ENCODE measurements around the gene UGT1A5. TPM values are rescaled to one million over a fixed set of nuclear protein-coding genes. Genes with fewer than 3 reads are reported as not detected.
"Not testable (repeated sequence)": the region's sequence is repeated elsewhere in the genome, so short reads cannot be mapped to it uniquely, and the experiment has no call there.

UGT1A5 gene
- polyA plus RNA-seq, 1 donor (not counting 4 experiments of a cell fraction or from before 2014, with no cell fraction given): 1.3 TPM

DNA sequence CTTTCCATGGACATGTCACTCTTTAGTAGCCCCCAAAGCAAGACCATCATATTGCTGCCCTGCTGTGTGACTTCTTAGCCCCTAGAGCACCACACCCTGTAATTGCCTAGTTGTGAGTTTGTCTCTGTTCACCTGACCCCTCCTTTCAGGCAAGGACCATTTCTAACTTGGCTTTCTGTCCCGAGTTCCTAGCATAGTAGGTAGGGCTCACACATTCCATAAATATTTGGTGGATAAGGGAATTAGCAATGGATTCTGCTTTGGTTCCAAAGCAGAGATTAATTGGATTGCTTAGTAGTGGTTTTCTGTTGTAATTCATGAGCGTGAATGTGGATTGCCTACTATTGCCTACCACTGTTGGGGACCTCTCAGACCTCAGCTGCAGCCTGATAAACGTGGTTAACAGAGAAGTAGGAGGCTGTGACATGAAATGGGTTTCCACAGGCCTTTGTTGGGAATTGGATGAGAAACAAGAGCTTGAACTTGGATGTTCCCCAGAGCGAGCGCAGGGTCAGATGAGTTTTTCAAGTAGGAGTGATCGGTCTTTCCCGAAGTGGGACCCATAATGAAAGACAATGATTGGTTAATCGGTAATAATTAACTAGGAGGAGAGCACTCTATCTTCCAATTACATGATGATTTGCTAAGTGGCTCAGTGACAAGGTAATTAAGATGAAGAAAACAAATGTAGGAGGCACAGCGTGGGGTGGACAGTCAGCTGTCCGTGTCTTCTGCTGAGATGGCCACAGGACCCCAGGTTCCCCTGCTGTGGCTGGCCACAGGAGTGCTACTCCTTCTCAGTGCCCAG is 34.0 kb downstream of the UGT1A5 start:
- FAIRE-seq: peak; percentile 13

GRCh38 chr2:233747283-233747544 is 34.5 kb downstream of the UGT1A5 start:
- no peak overlapping the region for H3K4me3 ChIP-seq (ENCODE audit: control insufficient read depth in 2 of 3, extremely low read depth in 1 of 3, insufficient read depth in 2 of 3, low read depth in 1 of 3, low read length in 3 of 3)
- H3K4me1 ChIP-seq (ENCODE audit: control insufficient read depth, extremely low read depth, insufficient read depth, low read length): no peaks in the 10 kb centered on the region
- peaks cover 1 to 3% of the 10 kb centered on the region in 2 experiments for H3K36me3 ChIP-seq (ENCODE audit: control insufficient read depth in 2 of 2, extremely low read depth in 1 of 2, insufficient read depth in 2 of 2, low read length in 2 of 2)
- no peak overlapping the region for H2AFZ ChIP-seq (ENCODE audit: control insufficient read depth, low read length)
- dilution Hi-C loops (cut with MboI; ENCODE audit: extremely low pct_ligation_motif_present, low sequenced_read_pairs): no loop called here
- H3K4me2 ChIP-seq (ENCODE audit: control insufficient read depth, extremely low read depth, insufficient read depth, low read depth, low read length): no peak overlapping the region
- H3K9me3 ChIP-seq (ENCODE audit: control insufficient read depth, low read depth, low read length): no peaks in the 10 kb centered on the region
- no peaks in the 10 kb centered on the region for H3K9me1 ChIP-seq (ENCODE audit: control insufficient read depth, extremely low read depth, insufficient read depth, low read length)
- DNase-seq (ENCODE audit: low read depth, low spot score): no peak
- H3K9ac ChIP-seq (ENCODE audit: control insufficient read depth, extremely low read depth, insufficient read depth, low read length): no peak overlapping the region
- H3K79me2 ChIP-seq (ENCODE audit: control insufficient read depth, insufficient read depth, low read length): peaks cover 9% of the 10 kb centered on the region
- TF ChIP-seq EZH2 (IDR thresholded peaks at IDR 0.05; ENCODE audit: low read length): no peak
- no peak for TF ChIP-seq CTCF (optimal IDR thresholded peaks at IDR 0.05 in 1 of 3, IDR thresholded peaks at IDR 0.05 in 1 of 3, conservative IDR thresholded peaks at IDR 0.05 in 1 of 3; ENCODE audit: extremely low read depth in 1 of 3, insufficient read depth in 2 of 3, low read length in 3 of 3)
- no peaks in the 10 kb centered on the region for H4K20me1 ChIP-seq (ENCODE audit: control insufficient read depth, extremely low read depth, insufficient read depth, low read length)
- no peaks in the 10 kb centered on the region for H3K27me3 ChIP-seq (ENCODE audit: control insufficient read depth, extremely low read depth, insufficient read depth, low read length)
- H3K27ac ChIP-seq (ENCODE audit: control insufficient read depth, insufficient read depth, low read length): no peak overlapping the region
- peak; percentile 26 for FAIRE-seq

More for the DNA sequence above, 34.0 kb downstream of the UGT1A5 start:
- H3K27ac ChIP-seq (ENCODE audit: control insufficient read depth, insufficient read depth, low read length): no peak overlapping the region
- H3K79me2 ChIP-seq (ENCODE audit: control insufficient read depth, insufficient read depth, low read length): peaks cover 9% of the 10 kb centered on the region
- DNase-seq (ENCODE audit: low read depth, low spot score): no peak
- dilution Hi-C loops (cut with MboI; ENCODE audit: extremely low pct_ligation_motif_present, low sequenced_read_pairs): no loop called here
- H3K9ac ChIP-seq (ENCODE audit: control insufficient read depth, extremely low read depth, insufficient read depth, low read length): no peak overlapping the region
- no peaks in the 10 kb centered on the region for H3K4me1 ChIP-seq (ENCODE audit: control insufficient read depth, extremely low read depth, insufficient read depth, low read length)
- TF ChIP-seq EZH2 (IDR thresholded peaks at IDR 0.05; ENCODE audit: low read length) (no peak), CTCF (optimal IDR thresholded peaks at IDR 0.05 in 1 of 3, IDR thresholded peaks at IDR 0.05 in 1 of 3, conservative IDR thresholded peaks at IDR 0.05 in 1 of 3; ENCODE audit: extremely low read depth in 1 of 3, insufficient read depth in 2 of 3, low read length in 3 of 3) (no peak)
- H3K27me3 ChIP-seq (ENCODE audit: control insufficient read depth, extremely low read depth, insufficient read depth, low read length): no peaks in the 10 kb centered on the region
- no peaks in the 10 kb centered on the region for H4K20me1 ChIP-seq (ENCODE audit: control insufficient read depth, extremely low read depth, insufficient read depth, low read length)
- no peak overlapping the region for H3K4me3 ChIP-seq (ENCODE audit: control insufficient read depth in 2 of 3, extremely low read depth in 1 of 3, insufficient read depth in 2 of 3, low read depth in 1 of 3, low read length in 3 of 3)
- no peaks in the 10 kb centered on the region for H3K9me1 ChIP-seq (ENCODE audit: control insufficient read depth, extremely low read depth, insufficient read depth, low read length)
- H3K9me3 ChIP-seq (ENCODE audit: control insufficient read depth, low read depth, low read length): no peaks in the 10 kb centered on the region
- H3K36me3 ChIP-seq (ENCODE audit: control insufficient read depth in 2 of 2, extremely low read depth in 1 of 2, insufficient read depth in 2 of 2, low read length in 2 of 2): peaks cover 1 to 3% of the 10 kb centered on the region in 2 experiments
- no peak overlapping the region for H2AFZ ChIP-seq (ENCODE audit: control insufficient read depth, low read length)
- H3K4me2 ChIP-seq (ENCODE audit: control insufficient read depth, extremely low read depth, insufficient read depth, low read depth, low read length): no peak overlapping the region

- H2AFZ ChIP-seq (ENCODE audit: control insufficient read depth, low read length); H3K27ac ChIP-seq (ENCODE audit: control insufficient read depth, insufficient read depth, low read length); FAIRE-seq; H3K27me3 ChIP-seq (ENCODE audit: control insufficient read depth, extremely low read depth, insufficient read depth, low read length); DNase-seq (ENCODE audit: low read depth, low spot score); H3K9me3 ChIP-seq (ENCODE audit: control insufficient read depth, low read depth, low read length); H3K9ac ChIP-seq (ENCODE audit: control insufficient read depth, extremely low read depth, insufficient read depth, low read length); H3K4me3 ChIP-seq (ENCODE audit: control insufficient read depth in 2 of 3, extremely low read depth in 1 of 3, insufficient read depth in 2 of 3, low read depth in 1 of 3, low read length in 3 of 3); H3K4me2 ChIP-seq (ENCODE audit: control insufficient read depth, extremely low read depth, insufficient read depth, low read depth, low read length); H3K9me1 ChIP-seq (ENCODE audit: control insufficient read depth, extremely low read depth, insufficient read depth, low read length); H3K79me2 ChIP-seq (ENCODE audit: control insufficient read depth, insufficient read depth, low read length); H4K20me1 ChIP-seq (ENCODE audit: control insufficient read depth, extremely low read depth, insufficient read depth, low read length); dilution Hi-C loops (cut with MboI; ENCODE audit: extremely low pct_ligation_motif_present, low sequenced_read_pairs); H3K4me1 ChIP-seq (ENCODE audit: control insufficient read depth, extremely low read depth, insufficient read depth, low read length): not testable (repeated sequence)
- H3K36me3 ChIP-seq (ENCODE audit: control insufficient read depth in 2 of 2, extremely low read depth in 1 of 2, insufficient read depth in 2 of 2, low read length in 2 of 2): peaks cover 4 to 11% of the 10 kb centered on the region in 2 experiments
These were observed 38.0 kb downstream of the UGT1A5 start for GRCh38 chr2:233750689-233751088.

All from keratinocyte (primary cell).